ENCODE results near the gene KRTAP22-2.

KRTAP22-2 gene

GRCh38 chr21:30590297-30590696, at the start of gene KRTAP22-2:
KRTAP22-2 (minus strand) TSS chr21:30590397.
- TF ChIP-seq CEBPB (IDR thresholded peaks at IDR 0.05) (no peak), FOXM1 (IDR thresholded peaks at IDR 0.05; ENCODE audit: borderline replicate concordance, low read depth) (no peak), CREB1 (IDR thresholded peaks at IDR 0.05; ENCODE audit: low read depth) (no peak), NFIC (IDR thresholded peaks at IDR 0.05) (no peak), TAF1 (IDR thresholded peaks at IDR 0.05; ENCODE audit: low read depth) (no peak), ZBTB7A (IDR thresholded peaks at IDR 0.05; ENCODE audit: low read depth) (no peak), YY1 (IDR thresholded peaks at IDR 0.05; ENCODE audit: low read depth) (no peak), TEAD4 (IDR thresholded peaks at IDR 0.05) (no peak), EP300 (IDR thresholded peaks at IDR 0.05; ENCODE audit: borderline replicate concordance) (no peak), TCF12 (IDR thresholded peaks at IDR 0.05; ENCODE audit: low read depth) (no peak), EGR1 (IDR thresholded peaks at IDR 0.05) (no peak), RAD21 (IDR thresholded peaks at IDR 0.05; ENCODE audit: low read depth) (no peak)
- TF ChIP-seq, protein P1, sequence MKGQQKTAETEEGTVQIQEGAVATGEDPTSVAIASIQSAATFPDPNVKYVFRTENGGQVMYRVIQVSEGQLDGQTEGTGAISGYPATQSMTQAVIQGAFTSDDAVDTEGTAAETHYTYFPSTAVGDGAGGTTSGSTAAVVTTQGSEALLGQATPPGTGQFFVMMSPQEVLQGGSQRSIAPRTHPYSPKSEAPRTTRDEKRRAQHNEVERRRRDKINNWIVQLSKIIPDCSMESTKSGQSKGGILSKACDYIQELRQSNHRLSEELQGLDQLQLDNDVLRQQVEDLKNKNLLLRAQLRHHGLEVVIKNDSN (IDR thresholded peaks at IDR 0.05) = no peak
- TF ChIP-seq, protein P2, sequence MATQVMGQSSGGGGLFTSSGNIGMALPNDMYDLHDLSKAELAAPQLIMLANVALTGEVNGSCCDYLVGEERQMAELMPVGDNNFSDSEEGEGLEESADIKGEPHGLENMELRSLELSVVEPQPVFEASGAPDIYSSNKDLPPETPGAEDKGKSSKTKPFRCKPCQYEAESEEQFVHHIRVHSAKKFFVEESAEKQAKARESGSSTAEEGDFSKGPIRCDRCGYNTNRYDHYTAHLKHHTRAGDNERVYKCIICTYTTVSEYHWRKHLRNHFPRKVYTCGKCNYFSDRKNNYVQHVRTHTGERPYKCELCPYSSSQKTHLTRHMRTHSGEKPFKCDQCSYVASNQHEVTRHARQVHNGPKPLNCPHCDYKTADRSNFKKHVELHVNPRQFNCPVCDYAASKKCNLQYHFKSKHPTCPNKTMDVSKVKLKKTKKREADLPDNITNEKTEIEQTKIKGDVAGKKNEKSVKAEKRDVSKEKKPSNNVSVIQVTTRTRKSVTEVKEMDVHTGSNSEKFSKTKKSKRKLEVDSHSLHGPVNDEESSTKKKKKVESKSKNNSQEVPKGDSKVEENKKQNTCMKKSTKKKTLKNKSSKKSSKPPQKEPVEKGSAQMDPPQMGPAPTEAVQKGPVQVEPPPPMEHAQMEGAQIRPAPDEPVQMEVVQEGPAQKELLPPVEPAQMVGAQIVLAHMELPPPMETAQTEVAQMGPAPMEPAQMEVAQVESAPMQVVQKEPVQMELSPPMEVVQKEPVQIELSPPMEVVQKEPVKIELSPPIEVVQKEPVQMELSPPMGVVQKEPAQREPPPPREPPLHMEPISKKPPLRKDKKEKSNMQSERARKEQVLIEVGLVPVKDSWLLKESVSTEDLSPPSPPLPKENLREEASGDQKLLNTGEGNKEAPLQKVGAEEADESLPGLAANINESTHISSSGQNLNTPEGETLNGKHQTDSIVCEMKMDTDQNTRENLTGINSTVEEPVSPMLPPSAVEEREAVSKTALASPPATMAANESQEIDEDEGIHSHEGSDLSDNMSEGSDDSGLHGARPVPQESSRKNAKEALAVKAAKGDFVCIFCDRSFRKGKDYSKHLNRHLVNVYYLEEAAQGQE (IDR thresholded peaks at IDR 0.05; ENCODE audit: low read depth) = no peak
- TF ChIP-seq, protein P3, sequence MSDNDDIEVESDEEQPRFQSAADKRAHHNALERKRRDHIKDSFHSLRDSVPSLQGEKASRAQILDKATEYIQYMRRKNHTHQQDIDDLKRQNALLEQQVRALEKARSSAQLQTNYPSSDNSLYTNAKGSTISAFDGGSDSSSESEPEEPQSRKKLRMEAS (IDR thresholded peaks at IDR 0.05) = no peak

GRCh38 chr21:30638686-30639085, 48.5 kb upstream of the KRTAP22-2 start:
- TF ChIP-seq RAD21 (IDR thresholded peaks at IDR 0.05; ENCODE audit: low read depth) (no peak), TEAD4 (IDR thresholded peaks at IDR 0.05) (no peak), CREB1 (IDR thresholded peaks at IDR 0.05; ENCODE audit: low read depth) (no peak), CEBPB (IDR thresholded peaks at IDR 0.05) (no peak), TAF1 (IDR thresholded peaks at IDR 0.05; ENCODE audit: low read depth) (no peak), EGR1 (IDR thresholded peaks at IDR 0.05) (no peak), EP300 (IDR thresholded peaks at IDR 0.05; ENCODE audit: borderline replicate concordance) (no peak), YY1 (IDR thresholded peaks at IDR 0.05; ENCODE audit: low read depth) (no peak), ZBTB7A (IDR thresholded peaks at IDR 0.05; ENCODE audit: low read depth) (no peak), NFIC (IDR thresholded peaks at IDR 0.05) (no peak), FOXM1 (IDR thresholded peaks at IDR 0.05; ENCODE audit: borderline replicate concordance, low read depth) (no peak), TCF12 (IDR thresholded peaks at IDR 0.05; ENCODE audit: low read depth) (no peak)
- TF ChIP-seq, protein P3 (IDR thresholded peaks at IDR 0.05) = no peak
- TF ChIP-seq, protein P2 (IDR thresholded peaks at IDR 0.05; ENCODE audit: low read depth) = no peak
- TF ChIP-seq, protein P1 (IDR thresholded peaks at IDR 0.05) = no peak

GRCh38 chr21:30634906-30635305, 44.7 kb upstream of the KRTAP22-2 start, which contains the start of gene KRTAP20-2:
KRTAP20-2 (plus strand) TSS chr21:30635206; CDS start chr21:30635264, 58 bp downstream.
- TF ChIP-seq EGR1 (IDR thresholded peaks at IDR 0.05) (no peak), TAF1 (IDR thresholded peaks at IDR 0.05; ENCODE audit: low read depth) (no peak), CEBPB (IDR thresholded peaks at IDR 0.05) (no peak), YY1 (IDR thresholded peaks at IDR 0.05; ENCODE audit: low read depth) (no peak), TCF12 (IDR thresholded peaks at IDR 0.05; ENCODE audit: low read depth) (no peak), ZBTB7A (IDR thresholded peaks at IDR 0.05; ENCODE audit: low read depth) (no peak), EP300 (IDR thresholded peaks at IDR 0.05; ENCODE audit: borderline replicate concordance) (no peak)

DNA sequence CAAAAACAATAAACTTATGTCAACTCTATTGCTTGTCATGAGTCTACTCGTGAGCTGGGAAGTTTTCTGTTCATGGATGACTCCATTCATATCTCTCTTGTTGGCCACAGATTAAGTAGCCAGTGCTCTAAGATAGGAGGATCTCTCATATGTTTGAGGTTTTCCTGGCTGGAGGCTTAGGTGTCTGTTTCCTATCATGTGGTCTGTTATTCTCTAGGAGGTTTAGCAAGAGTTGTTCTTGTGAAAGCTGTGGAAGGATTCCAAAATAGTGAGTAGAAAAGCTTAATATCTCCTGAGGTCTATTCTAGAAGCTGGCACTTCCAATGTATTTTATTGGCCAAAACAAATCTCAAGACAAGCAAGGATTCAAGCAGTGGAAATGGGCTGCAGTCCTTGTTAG, 39.0 kb upstream of the KRTAP22-2 start:
- TF ChIP-seq, protein P1 (IDR thresholded peaks at IDR 0.05) = no peak
- TF ChIP-seq EGR1 (IDR thresholded peaks at IDR 0.05) (no peak), EP300 (IDR thresholded peaks at IDR 0.05; ENCODE audit: borderline replicate concordance) (no peak), RAD21 (IDR thresholded peaks at IDR 0.05; ENCODE audit: low read depth) (no peak), FOXM1 (IDR thresholded peaks at IDR 0.05; ENCODE audit: borderline replicate concordance, low read depth) (no peak), YY1 (IDR thresholded peaks at IDR 0.05; ENCODE audit: low read depth) (no peak), CEBPB (IDR thresholded peaks at IDR 0.05) (no peak)

- TF ChIP-seq FOXM1 (IDR thresholded peaks at IDR 0.05; ENCODE audit: borderline replicate concordance, low read depth) (no peak), TAF1 (IDR thresholded peaks at IDR 0.05; ENCODE audit: low read depth) (no peak), TCF12 (IDR thresholded peaks at IDR 0.05; ENCODE audit: low read depth) (no peak), EGR1 (IDR thresholded peaks at IDR 0.05) (no peak)
- TF ChIP-seq, protein P2 (IDR thresholded peaks at IDR 0.05; ENCODE audit: low read depth) = 0 out of 2 replicates have a peak, but pooled peaks have one; percentile 21
Observed at GRCh38 chr21:30628109-30628508, 37.9 kb upstream of the KRTAP22-2 start.

Data from Ishikawa (cell line).